ENCODE results near the gene ATG12. TPM values are rescaled to one million over a fixed set of nuclear protein-coding genes. Genes with fewer than 3 reads are reported as not detected.

The ATG12 gene
- total and polyA plus RNA-seq, 2 of the 8 experiments (the other 6 are each of a cell fraction or from before 2014, with no cell fraction given) = 23.8 to 49.3 TPM

- Histone ChIP-seq H2BK120ac (replicated peaks; ENCODE audit: low read depth, low read length) (no peak overlapping the region), H4K8ac (ENCODE audit: extremely low read depth, insufficient read depth, low read length) (no peak overlapping the region), H2BK15ac (ENCODE audit: low read length) (no peak overlapping the region), H3K4me2 (ENCODE audit: insufficient read depth in 1 of 2, low read depth in 2 of 2, low read length in 2 of 2) (no peak overlapping the region), H3K4me3 (ENCODE audit: extremely low read depth in 1 of 4, insufficient read depth in 2 of 4, low read depth in 3 of 4, low read length in 4 of 4) (no peak overlapping the region), H3K36me3 (ENCODE audit: control insufficient read depth in 2 of 4, insufficient read depth in 4 of 4, low read length in 3 of 4) (peaks cover 2 to 36% (median 26%) of the 10 kb centered on the region in 4 experiments; a peak in 6 of 8 replicates), H4K91ac (replicated peaks; ENCODE audit: insufficient read length, low read length) (no peak overlapping the region), H3K4me1 (replicated peaks in 1 of 4; ENCODE audit: control insufficient read depth in 3 of 4, insufficient read depth in 4 of 4, low read length in 3 of 4) (peaks cover 0 to 3% (median 0%) of the 10 kb centered on the region in 4 experiments; a peak in 1 of 7 replicates), H3K4ac (replicated peaks; ENCODE audit: insufficient read length, low read depth, low read length) (no peak overlapping the region), H3K79me2 (ENCODE audit: control insufficient read depth in 1 of 2, insufficient read depth in 2 of 2, low read length in 2 of 2) (peaks cover 3 to 33% of the 10 kb centered on the region in 2 experiments; a peak in 3 of 4 replicates), H3K9ac (replicated peaks in 1 of 4; ENCODE audit: extremely low read depth in 1 of 4, low read depth in 3 of 4, low read length in 3 of 4) (no peak overlapping the region), H3K27ac (ENCODE audit: low read depth, low read length) (no peak overlapping the region), H3K9me3 (ENCODE audit: insufficient read depth in 2 of 2, low read depth in 1 of 2, low read length in 1 of 2) (no peaks in the 10 kb centered on the region), H2AFZ (ENCODE audit: low read length) (no peak overlapping the region), H4K5ac (ENCODE audit: insufficient read length, low read depth, low read length) (no peak overlapping the region), H4K20me1 (replicated peaks in 1 of 2; ENCODE audit: control insufficient read depth in 1 of 2, insufficient read depth in 2 of 2, low read length in 2 of 2) (peaks cover 3 to 4% of the 10 kb centered on the region in 2 experiments), H3K23ac (ENCODE audit: insufficient read length) (no peak overlapping the region), H3K23me2 (ENCODE audit: low read depth, low read length) (no peaks in the 10 kb centered on the region), H3K18ac (ENCODE audit: extremely low read depth, low read length) (no peak overlapping the region), H3K27me3 (replicated peaks in 1 of 4; ENCODE audit: control insufficient read depth in 3 of 4, extremely low read depth in 1 of 4, insufficient read depth in 3 of 4, low read length in 3 of 4) (no peaks in the 10 kb centered on the region), H3K79me1 (ENCODE audit: low read depth, low read length) (no peaks in the 10 kb centered on the region), H2AK5ac (ENCODE audit: low read depth, low read length) (no peak overlapping the region), H2BK20ac (ENCODE audit: low read length) (no peak overlapping the region), H3K56ac (replicated peaks; ENCODE audit: insufficient read length, low read depth, low read length) (no peak overlapping the region), H3K14ac (ENCODE audit: insufficient read length) (no peak overlapping the region), H2BK5ac (ENCODE audit: low read depth, low read length) (no peak overlapping the region), H2BK12ac (ENCODE audit: low read depth, low read length) (no peak overlapping the region)
- POLR2A ChIA-PET (ENCODE audit: partially characterized antibody) = interaction anchor here (0.8 to 1.7 kb wide), 2 partner anchors 9 to 201 kb away, joined by 4 to 5 read pairs; no protein-coding TSS in a partner anchor
- 88% methylated on average over 4 of the region's 4 CpGs; no CpG with 5 or more reads in 1 of the 2 experiments for WGBS, 2 experiments (ENCODE audit: extremely low coverage in 1 of 2, insufficient coverage in 1 of 2, insufficient read length in 1 of 2, insufficient replicate concordance in 2 of 2, low coverage in 1 of 2, low lambda C conversion rate in 2 of 2, missing lambda C conversion rate in 1 of 2)
- DNase-seq (ENCODE audit: low read depth in 1 of 2, low spot score in 2 of 2) = no peak
- TF ChIP-seq ZNF274 (IDR thresholded peaks at IDR 0.05; ENCODE audit: borderline replicate concordance, extremely low read depth, low read length) (no peak), SP2 (IDR thresholded peaks at IDR 0.05; ENCODE audit: low read length) (no peak), CTCF (IDR thresholded peaks at IDR 0.05; ENCODE audit: control extremely low read depth in 1 of 3, insufficient read depth in 1 of 3, low read depth in 1 of 3, low read length in 3 of 3) (no peak), MAFK (IDR thresholded peaks at IDR 0.05; ENCODE audit: low read depth, low read length) (no peak), KDM4A (IDR thresholded peaks at IDR 0.05; ENCODE audit: low read depth, low read length, severe bottlenecking) (no peak), RXRA (IDR thresholded peaks at IDR 0.05; ENCODE audit: insufficient read depth, low read depth, low read length) (no peak), SP4 (IDR thresholded peaks at IDR 0.05; ENCODE audit: low read length) (no peak), NRF1 (IDR thresholded peaks at IDR 0.05; ENCODE audit: low read depth, low read length) (no peak), YY1 (IDR thresholded peaks at IDR 0.05; ENCODE audit: low read depth, low read length) (no peak), BRCA1 (IDR thresholded peaks at IDR 0.05; ENCODE audit: low read depth, low read length) (no peak)
- no peak for FAIRE-seq
- CTCF ChIA-PET (ENCODE audit: partially characterized antibody) = interaction anchor here (0.8 to 1.7 kb wide), 5 partner anchors 9 to 206 kb away, joined by 3 to 6 read pairs (median 4); no protein-coding TSS in a partner anchor
Measured at GRCh38 chr5:115835481-115835880, 5.9 kb downstream of the ATG12 start.
